H1 (cell line): ENCODE measurements around the gene CLIC3. TPM values are rescaled to one million over a fixed set of nuclear protein-coding genes. Genes with fewer than 3 reads are reported as not detected.

ENCODE experiments used
- CBX5 ChIP-seq: fragments of 300-800, 300-1000 bp; sonication (generic); IDR thresholded peaks from 2 replicates; pipeline ENCODE4 v1.7.1; 2016; ENCODE audit warnings: antibody characterized with exemption, low read length, low read depth
- POU5F1 ChIP-seq: IDR thresholded peaks from 2 replicates; pipeline ENCODE4 v1.6.1; 2011; ENCODE audit warnings: low read depth, mild to moderate bottlenecking, low read length, moderate library complexity
- SAP30 ChIP-seq: fragments of 300-600 bp; sonication (generic); IDR thresholded peaks from 2 replicates; pipeline ENCODE4 v1.7.1; 2012; ENCODE audit warnings: low read length, moderate library complexity, mild to moderate bottlenecking, inconsistent platforms; ENCODE audit not compliant: insufficient read depth, insufficient replicate concordance
- SIX5 ChIP-seq: IDR thresholded peaks from 2 replicates; pipeline ENCODE4 v1.6.1; 2011; ENCODE audit warnings: mild to moderate bottlenecking, low read depth, low read length
- SUZ12 ChIP-seq: fragments of 200-600 bp; sonication (generic); IDR thresholded peaks from 2 replicates; pipeline ENCODE4 v1.6.1; 2012; ENCODE audit warnings: mild to moderate bottlenecking, inconsistent platforms, low read length, moderate library complexity, mixed read lengths
- polyA plus RNA-seq, 7 experiments: library from polyadenylated mRNA; depleted of rRNA in 3 of 7; stranded (reverse) in 5 of 7; unstranded in 2 of 7; fragments of >200 nt in 5 of 7; fragments of 200-250 nt in 2 of 7; gene quantifications; 1 replicate in 5 of 7; 2 replicates in 1 of 7; 4 replicates in 1 of 7; pipeline versions ENCODE4 v1.2.1 to v1.2.3, GENCODE V29; 2011 to 2013; ENCODE audit warnings: missing spikeins in 2 of 7, mixed read lengths in 2 of 7
- total RNA-seq: library from RNA; stranded (reverse); fragmentation: NEBNext Ultra II Directional; extraction: Animal tissue kit (Norgen Biotek cat#: 25700); gene quantifications from 2 replicates; pipeline ENCODE4 v1.2.1, GENCODE V29; 2021

CLIC3 gene
- total and polyA plus RNA-seq, 2 of the 8 experiments (the other 6 are each of a cell fraction or from before 2014, with no cell fraction given), result 0.12 TPM; not detected in 1

DNA sequence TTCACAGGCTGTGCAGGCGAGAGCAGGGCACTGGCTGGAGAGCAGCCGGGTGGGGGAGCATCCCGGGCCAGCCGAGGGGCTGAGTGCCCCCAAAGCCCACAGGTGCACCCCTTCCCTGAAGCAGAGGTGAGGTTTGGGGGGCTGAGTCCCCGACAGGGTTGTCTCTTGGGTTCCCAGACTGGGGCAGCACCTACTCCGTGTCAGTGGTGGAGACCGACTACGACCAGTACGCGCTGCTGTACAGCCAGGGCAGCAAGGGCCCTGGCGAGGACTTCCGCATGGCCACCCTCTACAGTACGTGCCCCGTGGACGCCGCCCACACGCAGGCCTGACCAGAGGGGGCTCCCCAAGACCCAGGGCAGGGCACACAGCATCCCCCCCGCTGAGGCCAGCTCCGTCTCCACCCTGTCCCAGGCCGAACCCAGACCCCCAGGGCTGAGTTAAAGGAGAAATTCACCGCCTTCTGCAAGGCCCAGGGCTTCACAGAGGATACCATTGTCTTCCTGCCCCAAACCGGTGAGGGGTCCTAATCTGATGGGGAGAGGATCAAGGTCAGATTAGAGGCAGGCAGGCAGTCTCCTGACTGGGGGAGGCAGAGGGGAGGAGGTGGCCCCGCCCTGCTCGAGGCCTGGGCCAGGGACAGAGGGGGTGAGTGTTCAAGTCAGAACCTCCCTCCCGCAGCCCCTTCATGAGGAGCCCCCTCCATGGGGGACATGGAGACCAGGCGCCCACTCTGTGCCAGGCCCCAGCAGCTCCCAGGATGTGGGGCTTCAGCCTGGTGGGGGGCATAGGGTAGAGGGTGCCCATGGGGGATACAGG is 16.4 kb downstream of the CLIC3 start (continued):
- no peak for TF ChIP-seq SIX5
- TF ChIP-seq SAP30, result no peak
- TF ChIP-seq CBX5, result no peak
- no peak for TF ChIP-seq SUZ12
- TF ChIP-seq POU5F1, result no peak
